A673 (cell line): ENCODE measurements around the gene HLA-G. TPM values are rescaled to one million over a fixed set of nuclear protein-coding genes. Genes with fewer than 3 reads are reported as not detected.

Experiments used
- BruUV-seq: library from RNA; stranded (reverse); fragments of 400-500 nt; replicated peaks from 2 replicates; lab custom pipeline; 2021; lab: Mats Ljungman, UMichigan
- CTCF ChIA-PET: fragments of 300-600 bp; sonication (Branson Sonifier 250); formaldehyde crosslinking; loops from one replicate; lab custom pipeline; 2022; ENCODE audit warnings: antibody characterized with exemption; lab: Charles Lee
- POLR2A ChIA-PET: fragments of 300-600 bp; sonication (Branson Sonifier 250); formaldehyde crosslinking; loops from one replicate; lab custom pipeline; 2022; ENCODE audit warnings: antibody characterized with exemption; ENCODE audit not compliant: low non-redundant PET; lab: Charles Lee
- DNase-seq: peaks from one replicate; pipeline ENCODE4 v3.0.0-alpha.2; 2015; ENCODE audit warnings: low spot score
- H3K27ac ChIP-seq: fragments of 200-600 bp; sonication (generic); 2 replicates; pipeline ENCODE4 v1.5.1; 2016; ENCODE audit warnings: mixed run types, low read depth, mild to moderate bottlenecking, mixed read lengths, antibody characterized with exemption, low read length; ENCODE audit not compliant: poor library complexity, severe bottlenecking
- H3K27me3 ChIP-seq: fragments of 200-600 bp; sonication (generic); replicated peaks from 2 replicates; pipeline ENCODE4 v1.6.1; 2017; ENCODE audit warnings: mixed run types, low read depth, mild to moderate bottlenecking, mixed read lengths, antibody characterized with exemption, low read length; ENCODE audit not compliant: insufficient read depth, poor library complexity
- H3K36me3 ChIP-seq: fragments of 200-600 bp; sonication (generic); 2 replicates; pipeline ENCODE4 v1.6.1; 2016; ENCODE audit warnings: mixed run types, mild to moderate bottlenecking, mixed read lengths, antibody characterized with exemption, low read length; ENCODE audit not compliant: insufficient read depth, poor library complexity, severe bottlenecking
- H3K4me1 ChIP-seq: fragments of 200-600 bp; sonication (generic); 2 replicates; pipeline ENCODE4 v1.6.1; 2017; ENCODE audit warnings: mixed run types, mild to moderate bottlenecking, mixed read lengths, antibody characterized with exemption, low read length; ENCODE audit not compliant: insufficient read depth, poor library complexity, severe bottlenecking
- H3K4me3 ChIP-seq: fragments of 200-600 bp; sonication (generic); 2 replicates; pipeline ENCODE4 v1.5.1; 2016; ENCODE audit warnings: low read depth, mixed run types, mild to moderate bottlenecking, mixed read lengths, low read length; ENCODE audit not compliant: poor library complexity, severe bottlenecking
- H3K9me3 ChIP-seq: fragments of 200-600 bp; sonication (generic); 2 replicates; pipeline ENCODE4 v1.6.1; 2016; ENCODE audit warnings: mixed run types, low read depth, mild to moderate bottlenecking, mixed read lengths, antibody characterized with exemption, low read length; ENCODE audit not compliant: poor library complexity, severe bottlenecking
- EZH2 ChIP-seq: fragments of 200-600 bp; sonication (generic); IDR thresholded peaks from 2 replicates; pipeline ENCODE4 v1.6.1; 2017; ENCODE audit warnings: borderline replicate concordance, low read depth, mild to moderate bottlenecking, mixed read lengths, antibody characterized with exemption, low read length; ENCODE audit not compliant: poor library complexity, severe bottlenecking
- intact Hi-C: fragments of 100-400 bp; cut with micrococcal nuclease; formaldehyde crosslinking; loops from one replicate; pipeline ENCODE4 v1.10.0; 2022; ENCODE audit not compliant: unreplicated experiment
- total RNA-seq: library from RNA; stranded (reverse); gene quantifications from 2 replicates; pipeline ENCODE4 v1.2.3, GENCODE V29; 2021
- TF ChIP-seq, protein P1 (sequence below): fragments of 300-800, 200-600 bp; sonication (generic); conservative IDR thresholded peaks from 2 replicates; pipeline ENCODE4 v1.5.1; 2017; ENCODE audit warnings: low read depth, mild to moderate bottlenecking, antibody characterized with exemption, low read length, moderate library complexity, mixed read lengths

The HLA-G gene
- total RNA-seq, 1 experiment from 2014 or later, result not detected

GRCh38 chr6:29796026-29796425, 31.6 kb upstream of the HLA-G start:
- no peak for DNase-seq
- intact Hi-C loops, result no loop called here
- ChIA-PET POLR2A (no interaction called here), CTCF (no interaction called here)
- no TSS peak for BruUV-seq
- TF ChIP-seq EZH2, result no peak
- Histone ChIP-seq H3K36me3 (no peaks in the 10 kb centered on the region), H3K9me3 (no peaks in the 10 kb centered on the region), H3K27ac (no peak overlapping the region), H3K4me1 (peaks cover 7% of the 10 kb centered on the region), H3K27me3 (peaks cover 37% of the 10 kb centered on the region), H3K4me3 (no peak overlapping the region)

DNA sequence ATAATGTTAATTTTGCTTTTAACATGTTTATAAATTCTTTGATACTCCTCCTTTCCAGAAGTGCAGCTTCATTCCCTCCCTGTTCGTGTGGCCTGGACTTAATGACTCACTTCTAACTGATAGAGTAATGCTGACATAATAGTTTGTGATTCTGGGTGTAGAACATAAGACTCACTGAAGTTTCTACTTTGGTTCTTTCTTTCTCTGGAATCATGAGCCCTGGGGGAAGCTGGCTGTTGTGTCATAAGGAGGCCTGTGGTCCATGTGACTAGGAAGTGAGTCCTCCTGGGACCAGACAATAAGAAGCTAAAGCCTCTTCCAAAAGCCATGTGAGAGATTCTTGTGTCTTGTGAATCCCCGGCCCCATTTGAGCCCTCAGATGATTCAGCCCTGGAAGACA, 30.5 kb upstream of the HLA-G start:
- peaks cover 26% of the 10 kb centered on the region for H3K27me3 ChIP-seq
- no peaks in the 10 kb centered on the region for H3K36me3 ChIP-seq
- TF ChIP-seq, protein P1, sequence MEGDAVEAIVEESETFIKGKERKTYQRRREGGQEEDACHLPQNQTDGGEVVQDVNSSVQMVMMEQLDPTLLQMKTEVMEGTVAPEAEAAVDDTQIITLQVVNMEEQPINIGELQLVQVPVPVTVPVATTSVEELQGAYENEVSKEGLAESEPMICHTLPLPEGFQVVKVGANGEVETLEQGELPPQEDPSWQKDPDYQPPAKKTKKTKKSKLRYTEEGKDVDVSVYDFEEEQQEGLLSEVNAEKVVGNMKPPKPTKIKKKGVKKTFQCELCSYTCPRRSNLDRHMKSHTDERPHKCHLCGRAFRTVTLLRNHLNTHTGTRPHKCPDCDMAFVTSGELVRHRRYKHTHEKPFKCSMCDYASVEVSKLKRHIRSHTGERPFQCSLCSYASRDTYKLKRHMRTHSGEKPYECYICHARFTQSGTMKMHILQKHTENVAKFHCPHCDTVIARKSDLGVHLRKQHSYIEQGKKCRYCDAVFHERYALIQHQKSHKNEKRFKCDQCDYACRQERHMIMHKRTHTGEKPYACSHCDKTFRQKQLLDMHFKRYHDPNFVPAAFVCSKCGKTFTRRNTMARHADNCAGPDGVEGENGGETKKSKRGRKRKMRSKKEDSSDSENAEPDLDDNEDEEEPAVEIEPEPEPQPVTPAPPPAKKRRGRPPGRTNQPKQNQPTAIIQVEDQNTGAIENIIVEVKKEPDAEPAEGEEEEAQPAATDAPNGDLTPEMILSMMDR, result no peak
- TF ChIP-seq EZH2, result no peak
- no peaks in the 10 kb centered on the region for H3K9me3 ChIP-seq
- H3K27ac ChIP-seq, result no peak overlapping the region
- intact Hi-C loops, result no loop called here
- peaks cover 7% of the 10 kb centered on the region for H3K4me1 ChIP-seq
- CTCF ChIA-PET, result no interaction called here
- no peak for DNase-seq
- BruUV-seq, result no TSS peak
- no peak overlapping the region for H3K4me3 ChIP-seq
- POLR2A ChIA-PET, result no interaction called here

- ChIA-PET POLR2A (interaction anchor here (0.7 kb wide), 1 partner anchor 157 kb away, joined by 3 read pairs; no protein-coding TSS in a partner anchor), CTCF (interaction anchor here (0.9 kb wide), 1 partner anchor 170 kb away, joined by 3 read pairs; no protein-coding TSS in a partner anchor)
- Histone ChIP-seq H3K4me1 (peaks cover 2% of the 10 kb centered on the region), H3K27me3 (peaks cover 23% of the 10 kb centered on the region), H3K36me3 (no peaks in the 10 kb centered on the region), H3K9me3 (no peaks in the 10 kb centered on the region), H3K4me3 (no peak overlapping the region), H3K27ac (no peak overlapping the region)
- intact Hi-C loops, result no loop called here
- TF ChIP-seq, protein P1, result no peak
- no peak for TF ChIP-seq EZH2
- no TSS peak for BruUV-seq
- no peak for DNase-seq
Observed at GRCh38 chr6:29797966-29798365, 29.7 kb upstream of the HLA-G start.

DNA sequence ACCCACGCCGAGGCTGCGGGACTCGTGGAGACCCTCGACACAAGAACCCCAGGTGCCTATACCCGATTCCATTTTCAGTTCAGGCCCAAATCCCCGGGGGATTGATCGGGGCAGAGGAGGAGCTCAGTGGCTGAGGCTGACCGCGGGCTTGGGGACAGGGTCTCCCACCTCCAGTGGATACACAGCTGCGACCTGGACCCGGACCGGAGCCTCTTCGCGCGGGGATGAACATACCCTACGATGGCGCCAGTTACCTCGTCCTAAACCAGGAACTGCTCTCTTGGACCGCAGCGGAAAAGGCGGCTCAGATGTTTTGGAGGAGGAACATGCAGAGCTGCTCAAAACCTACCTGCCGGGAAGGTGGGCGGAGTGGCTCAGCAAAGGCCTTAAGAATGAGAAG, 27.4 kb upstream of the HLA-G start:
- ChIA-PET CTCF (no interaction called here), POLR2A (no interaction called here)
- intact Hi-C loops, result no loop called here
- H3K4me1 ChIP-seq, result no peaks in the 10 kb centered on the region
- no peak overlapping the region for H3K4me3 ChIP-seq
- no TSS peak for BruUV-seq
- no peak for TF ChIP-seq EZH2
- TF ChIP-seq, protein P1, result no peak
- H3K9me3 ChIP-seq, result no peaks in the 10 kb centered on the region
- H3K36me3 ChIP-seq, result no peaks in the 10 kb centered on the region
- peaks cover 7% of the 10 kb centered on the region for H3K27me3 ChIP-seq
- DNase-seq, result no peak
- no peak overlapping the region for H3K27ac ChIP-seq
